ENCODE measurements around the gene CLEC2D. TPM values are rescaled to one million over a fixed set of nuclear protein-coding genes. Genes with fewer than 3 reads are reported as not detected.

CLEC2D gene
- total and polyA plus RNA-seq, 2 donors (not counting 1 experiment from before 2014, with no cell fraction given) = 158 to 426 TPM

DNA sequence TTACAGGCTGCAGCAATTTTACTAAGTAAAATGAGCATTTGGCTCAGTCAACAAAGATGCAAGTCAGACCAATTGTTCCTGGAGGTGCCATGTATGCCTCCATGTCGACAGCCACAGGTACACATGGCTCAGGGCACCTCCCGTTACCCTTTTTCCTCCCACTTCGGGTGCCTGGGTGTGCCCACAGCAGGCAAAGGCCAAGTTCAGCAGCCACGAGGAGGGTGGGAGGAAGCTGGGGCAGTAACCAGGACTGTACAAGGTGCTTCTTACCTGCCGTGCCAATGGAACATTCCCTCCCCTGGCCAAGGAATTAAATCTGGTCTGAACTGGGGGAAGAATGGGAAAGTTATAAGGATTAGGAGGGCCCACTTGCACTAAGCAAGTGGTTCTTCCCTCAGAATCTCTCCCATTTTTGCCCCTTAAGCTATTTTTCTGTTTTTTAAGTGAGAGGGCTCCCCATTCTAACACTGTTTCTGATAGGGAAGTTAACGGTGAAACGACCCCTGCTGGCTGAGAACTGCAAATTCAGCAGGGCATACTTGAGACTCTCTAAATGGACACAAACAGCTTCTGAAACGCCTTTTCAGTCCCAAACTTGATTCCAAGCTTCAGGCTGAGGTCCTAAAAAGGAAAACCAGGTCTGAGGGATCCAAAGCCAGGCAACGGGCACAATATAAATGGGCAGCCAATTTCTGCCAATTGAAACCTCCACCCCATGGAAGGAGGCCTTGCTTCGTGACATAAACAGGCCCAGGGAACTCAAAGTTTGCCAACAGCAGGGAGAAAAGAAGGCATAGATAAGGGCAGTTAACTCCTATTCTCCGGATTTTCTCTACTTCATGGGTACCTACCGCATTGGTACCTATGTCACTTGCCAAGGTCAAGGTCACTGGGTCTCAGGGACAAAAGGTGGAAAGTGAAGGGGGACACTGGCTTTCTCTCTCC lies 38.6 kb downstream of the CLEC2D start:
- peak overlapping the region in 3 of 5 experiments; percentile 19 to 47 (median 31) for H3K4me3 ChIP-seq (ENCODE audit: control extremely low read depth in 1 of 5, extremely low read depth in 1 of 5, insufficient read depth in 1 of 5, low read depth in 2 of 5, low read length in 4 of 5)
- peak overlapping the region; percentile 68 for H3K4me2 ChIP-seq (replicated peaks; ENCODE audit: low read depth, low read length, poor library complexity, severe bottlenecking)
- 59% methylated on average over 9 of the region's 12 CpGs for WGBS (ENCODE audit: insufficient coverage)
- peaks cover 84% of the 10 kb centered on the region for H3K4me1 Mint-ChIP-seq
- H3K9ac ChIP-seq (ENCODE audit: low read length) = peak overlapping the region; percentile 54
- H3K4me3 Mint-ChIP-seq = peak overlapping the region; percentile 35
- H2AFZ ChIP-seq (ENCODE audit: insufficient read depth, low read depth, low read length, poor library complexity, severe bottlenecking) = peak overlapping the region; percentile 67
- peaks cover 76 to 78% of the 10 kb centered on the region in 2 donors for H3K4me1 ChIP-seq (ENCODE audit: control insufficient read depth in 2 of 2, insufficient read depth in 2 of 2, low read length in 2 of 2)
- H3K27me3 Mint-ChIP-seq = no peaks in the 10 kb centered on the region
- H3K79me2 ChIP-seq (ENCODE audit: control insufficient read depth, insufficient read depth, low read length) = peaks cover 31% of the 10 kb centered on the region
- TF ChIP-seq EZH2 (IDR thresholded peaks at IDR 0.05; ENCODE audit: borderline replicate concordance, insufficient read depth, low read depth, low read length, poor library complexity, severe bottlenecking) = no peak
- TF ChIP-seq, protein P1, sequence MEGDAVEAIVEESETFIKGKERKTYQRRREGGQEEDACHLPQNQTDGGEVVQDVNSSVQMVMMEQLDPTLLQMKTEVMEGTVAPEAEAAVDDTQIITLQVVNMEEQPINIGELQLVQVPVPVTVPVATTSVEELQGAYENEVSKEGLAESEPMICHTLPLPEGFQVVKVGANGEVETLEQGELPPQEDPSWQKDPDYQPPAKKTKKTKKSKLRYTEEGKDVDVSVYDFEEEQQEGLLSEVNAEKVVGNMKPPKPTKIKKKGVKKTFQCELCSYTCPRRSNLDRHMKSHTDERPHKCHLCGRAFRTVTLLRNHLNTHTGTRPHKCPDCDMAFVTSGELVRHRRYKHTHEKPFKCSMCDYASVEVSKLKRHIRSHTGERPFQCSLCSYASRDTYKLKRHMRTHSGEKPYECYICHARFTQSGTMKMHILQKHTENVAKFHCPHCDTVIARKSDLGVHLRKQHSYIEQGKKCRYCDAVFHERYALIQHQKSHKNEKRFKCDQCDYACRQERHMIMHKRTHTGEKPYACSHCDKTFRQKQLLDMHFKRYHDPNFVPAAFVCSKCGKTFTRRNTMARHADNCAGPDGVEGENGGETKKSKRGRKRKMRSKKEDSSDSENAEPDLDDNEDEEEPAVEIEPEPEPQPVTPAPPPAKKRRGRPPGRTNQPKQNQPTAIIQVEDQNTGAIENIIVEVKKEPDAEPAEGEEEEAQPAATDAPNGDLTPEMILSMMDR (IDR thresholded peaks at IDR 0.05) = peak; percentile 76
- no peaks in the 10 kb centered on the region for H3K27me3 ChIP-seq (replicated peaks in 1 of 4; ENCODE audit: control extremely low read depth in 1 of 4, control insufficient read depth in 3 of 4, insufficient read depth in 4 of 4, low read length in 3 of 4)
- ATAC-seq (ENCODE audit: low read depth) (peak; percentile 59), DNase-seq (peak; percentile 77)
- ChIA-PET POLR2A (interaction anchor here (0.6 to 2.9 kb wide), 7 partner anchors 14 to 57 kb away, joined by 3 to 10 read pairs (median 4); partner anchors contain the start of gene CLECL1), CTCF (interaction anchor here (0.7 to 7.8 kb wide), 32 partner anchors 9 to 377 kb away, joined by 3 to 81 read pairs (median 4); partner anchors contain the start of genes CLEC2D and CLECL1)
- peaks cover 2% of the 10 kb centered on the region for H3K9me3 Mint-ChIP-seq (ENCODE audit: insufficient read depth)
- H3K27ac Mint-ChIP-seq = peak overlapping the region; percentile 89
- H3K36me3 ChIP-seq (replicated peaks in 1 of 2; ENCODE audit: control extremely low read depth in 1 of 2, control insufficient read depth in 1 of 2, extremely low read depth in 1 of 2, insufficient read depth in 2 of 2, low read length in 1 of 2) = no peaks in the 10 kb centered on the region
- intact Hi-C loops (cut with micrococcal nuclease) = loop anchor here (1.0 to 5.0 kb wide), 3 partner anchors 29 to 74 kb away; no protein-coding TSS in a partner anchor
- no peaks in the 10 kb centered on the region for H4K20me1 ChIP-seq (ENCODE audit: control insufficient read depth, insufficient read depth, low read length, poor library complexity, severe bottlenecking)
- peaks cover 0 to 4% (median 3%) of the 10 kb centered on the region in 3 donors for H3K9me3 ChIP-seq (ENCODE audit: control extremely low read depth in 1 of 3, control insufficient read depth in 2 of 3, insufficient read depth in 1 of 3, low read length in 2 of 3)
- peak overlapping the region; percentile 72 to 92 for H3K27ac ChIP-seq (ENCODE audit: low read length in 2 of 2)
